Activated naive CD4-positive, alpha-beta T cell treated with anti-CD3 and anti-CD28 coated beads for 36 hours (primary cell): Measurements from ENCODE around the gene MEF2C. TPM values are rescaled to one million over a fixed set of nuclear protein-coding genes. Genes with fewer than 3 reads are reported as not detected.

Experiments
- CTCF ChIA-PET: fragments of 350-600 bp; sonication (Branson Sonifier 250); formaldehyde crosslinking; loops from one replicate; lab custom pipeline; 2021; ENCODE audit warnings: antibody characterized with exemption; lab: Charles Lee
- DNase-seq: peaks from one replicate; pipeline ENCODE4 v3.0.0-alpha.2; 2020
- H3K27ac Mint-ChIP-seq: one replicate; pipeline ENCODE4 v1.8.0; 2021; ENCODE audit warnings: mild to moderate bottlenecking, mixed read lengths
- H3K27me3 Mint-ChIP-seq: one replicate; pipeline ENCODE4 v1.8.0; 2021; ENCODE audit warnings: low read depth, mixed read lengths
- H3K36me3 Mint-ChIP-seq: one replicate; pipeline ENCODE4 v1.8.0; 2021; ENCODE audit warnings: low read depth, mixed read lengths
- H3K4me1 Mint-ChIP-seq: one replicate; pipeline ENCODE4 v1.8.0; 2021; ENCODE audit warnings: low read depth, mixed read lengths
- H3K4me3 Mint-ChIP-seq: one replicate; pipeline ENCODE4 v1.8.0; 2021; ENCODE audit warnings: mild to moderate bottlenecking, moderate library complexity, mixed read lengths
- H3K9me3 Mint-ChIP-seq: one replicate; pipeline ENCODE4 v1.8.0; 2021; ENCODE audit warnings: mixed read lengths
- intact Hi-C: fragments of 100-400 bp; cut with micrococcal nuclease; formaldehyde crosslinking; loops from one replicate; pipeline ENCODE4 v1.15.1; 2023
- total RNA-seq, 2 experiments: library from RNA; stranded (reverse); gene quantifications; one replicate each; pipeline ENCODE4 v1.2.3, GENCODE V29; 2021

The MEF2C gene
- total RNA-seq, 2 experiments from 2014 or later = not detected

DNA sequence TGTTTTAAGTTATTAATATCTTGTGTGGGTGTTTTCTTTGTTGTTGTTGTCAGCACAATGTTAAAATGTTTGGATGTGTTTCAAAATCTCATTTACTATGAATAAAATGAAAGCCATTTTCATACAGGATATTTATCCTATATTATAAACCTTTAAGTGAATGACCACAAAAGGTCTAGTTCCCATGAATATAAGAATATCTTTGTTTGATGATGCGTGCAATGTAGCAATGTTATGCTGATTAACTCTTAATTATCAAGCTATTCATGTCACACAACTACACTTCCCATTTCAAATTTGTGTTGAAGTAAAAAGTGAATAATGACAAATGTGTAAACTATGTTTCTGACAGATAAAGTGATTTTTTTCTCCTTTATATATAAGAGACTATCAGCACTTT lies 59.8 kb downstream of the MEF2C start:
- intact Hi-C loops = no loop called here
- H3K36me3 Mint-ChIP-seq = no peaks in the 10 kb centered on the region
- DNase-seq = no peak
- CTCF ChIA-PET = interaction anchor here (1.0 kb wide), 1 partner anchor 94 kb away, joined by 4 read pairs; no protein-coding TSS in a partner anchor
- H3K4me3 Mint-ChIP-seq = no peak overlapping the region
- H3K27ac Mint-ChIP-seq = no peak overlapping the region
- H3K9me3 Mint-ChIP-seq = no peaks in the 10 kb centered on the region
- peaks cover 20% of the 10 kb centered on the region for H3K27me3 Mint-ChIP-seq
- H3K4me1 Mint-ChIP-seq = peaks cover 24% of the 10 kb centered on the region

- intact Hi-C loops = no loop called here
- Mint-ChIP-seq H3K27ac (no peak overlapping the region), H3K4me1 (peaks cover 5% of the 10 kb centered on the region), H3K27me3 (peaks cover 21% of the 10 kb centered on the region), H3K4me3 (no peak overlapping the region), H3K9me3 (no peaks in the 10 kb centered on the region), H3K36me3 (no peaks in the 10 kb centered on the region)
- CTCF ChIA-PET = interaction anchor here (0.7 kb wide), 1 partner anchor 89 kb away, joined by 3 read pairs; no protein-coding TSS in a partner anchor
- DNase-seq = no peak
These were observed 61.8 kb downstream of the MEF2C start for GRCh38 chr5:88821161-88821560.

GRCh38 chr5:88820581-88820980 lies 62.4 kb downstream of the MEF2C start:
- peaks cover under 1% of the 10 kb centered on the region for H3K4me1 Mint-ChIP-seq
- no peaks in the 10 kb centered on the region for H3K9me3 Mint-ChIP-seq
- no peak overlapping the region for H3K4me3 Mint-ChIP-seq
- H3K27ac Mint-ChIP-seq = no peak overlapping the region
- DNase-seq = no peak
- no peaks in the 10 kb centered on the region for H3K36me3 Mint-ChIP-seq
- intact Hi-C loops = no loop called here
- peaks cover 19% of the 10 kb centered on the region for H3K27me3 Mint-ChIP-seq
- CTCF ChIA-PET = interaction anchor here (0.6 to 0.7 kb wide), 3 partner anchors 88 to 241 kb away, joined by 3 to 5 read pairs (median 3); no protein-coding TSS in a partner anchor

DNA sequence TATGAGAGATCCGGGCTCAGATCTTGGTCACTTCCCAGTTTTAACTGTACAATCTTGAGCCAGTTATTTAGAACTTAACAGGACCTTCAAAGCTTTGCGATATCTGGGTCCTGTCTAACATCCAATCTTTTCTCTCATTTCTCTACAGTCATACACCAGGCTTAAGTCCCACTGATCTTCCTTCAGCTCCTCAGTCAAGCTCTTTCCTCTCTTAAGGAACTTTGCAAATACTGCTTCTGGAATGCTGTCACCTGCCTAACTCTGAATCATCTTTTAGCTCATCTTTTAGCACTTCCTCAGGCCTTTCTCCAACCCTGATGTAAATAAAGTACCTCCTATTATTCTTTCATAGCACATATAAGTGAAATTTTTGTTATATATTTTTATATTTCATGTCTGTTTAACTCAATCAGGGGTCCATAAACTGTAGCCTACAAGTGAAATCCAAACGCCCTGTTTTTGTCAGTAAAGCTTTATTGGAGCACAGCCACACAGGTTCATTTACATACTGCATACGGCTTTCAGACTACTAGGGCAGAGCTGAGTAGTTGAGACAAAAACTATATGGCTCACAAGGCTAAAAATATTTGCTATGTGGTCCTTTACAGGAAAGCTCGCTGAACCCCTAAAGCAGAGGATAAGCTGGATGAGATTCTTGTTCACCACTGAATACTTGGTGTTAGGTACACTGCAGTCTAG lies 63.5 kb downstream of the MEF2C start:
- H3K9me3 Mint-ChIP-seq = no peaks in the 10 kb centered on the region
- CTCF ChIA-PET = interaction anchor here (0.6 to 1.3 kb wide), 3 partner anchors 80 to 375 kb away, joined by 3 to 5 read pairs (median 3); no protein-coding TSS in a partner anchor
- H3K27ac Mint-ChIP-seq = no peak overlapping the region
- no peaks in the 10 kb centered on the region for H3K4me1 Mint-ChIP-seq
- DNase-seq = no peak
- peaks cover 15% of the 10 kb centered on the region for H3K27me3 Mint-ChIP-seq
- H3K4me3 Mint-ChIP-seq = no peak overlapping the region
- H3K36me3 Mint-ChIP-seq = no peaks in the 10 kb centered on the region
- intact Hi-C loops = no loop called here

DNA sequence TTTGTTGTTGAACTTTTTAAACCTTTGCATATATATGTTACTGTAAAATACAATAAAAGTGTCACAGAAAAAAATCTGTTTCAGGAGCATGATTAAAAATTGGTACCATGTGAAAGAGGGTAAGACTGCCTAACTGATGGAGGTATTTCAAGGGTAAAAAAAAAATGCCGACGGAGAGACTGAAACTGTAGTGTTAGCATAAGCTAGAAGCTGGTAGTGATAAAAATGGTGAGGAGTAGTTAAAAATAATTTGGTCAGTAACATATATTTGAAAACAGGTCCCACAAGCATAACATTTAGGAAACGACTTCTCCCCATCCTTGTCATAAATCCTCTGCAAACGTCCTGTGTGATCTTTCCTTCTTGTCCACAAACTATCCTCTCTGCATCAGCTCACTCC lies 64.7 kb downstream of the MEF2C start:
- peaks cover 13% of the 10 kb centered on the region for H3K27me3 Mint-ChIP-seq
- H3K36me3 Mint-ChIP-seq = no peaks in the 10 kb centered on the region
- no peak overlapping the region for H3K4me3 Mint-ChIP-seq
- intact Hi-C loops = no loop called here
- no peak overlapping the region for H3K27ac Mint-ChIP-seq
- no peaks in the 10 kb centered on the region for H3K4me1 Mint-ChIP-seq
- no peaks in the 10 kb centered on the region for H3K9me3 Mint-ChIP-seq
- DNase-seq = no peak
- CTCF ChIA-PET = interaction anchor here (1.2 to 1.3 kb wide), 2 partner anchors 78 to 91 kb away, joined by 3 to 5 read pairs; no protein-coding TSS in a partner anchor

DNA sequence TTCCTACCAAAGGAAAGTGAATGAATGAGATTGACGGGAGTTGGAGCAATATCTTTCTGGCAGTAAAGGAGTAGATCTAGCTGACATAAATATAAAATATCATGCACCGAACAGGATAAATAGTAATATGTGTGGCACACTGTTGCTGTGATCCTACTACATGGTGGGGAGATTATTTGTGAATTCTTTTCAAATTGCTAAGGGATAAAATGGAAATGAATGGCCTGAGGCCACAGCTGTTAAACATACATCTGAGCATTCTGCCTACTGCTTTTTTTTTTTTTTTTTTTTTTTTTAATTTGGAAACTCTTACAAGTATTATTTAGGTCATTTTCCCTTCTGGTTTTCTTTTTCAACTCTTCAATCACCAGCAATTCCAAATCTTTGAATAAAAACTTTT lies 66.8 kb downstream of the MEF2C start:
- Mint-ChIP-seq H3K4me3 (no peak overlapping the region), H3K9me3 (no peaks in the 10 kb centered on the region), H3K36me3 (no peaks in the 10 kb centered on the region), H3K27ac (no peak overlapping the region), H3K4me1 (no peaks in the 10 kb centered on the region), H3K27me3 (peaks cover 18% of the 10 kb centered on the region)
- CTCF ChIA-PET = no interaction called here
- intact Hi-C loops = no loop called here
- DNase-seq = no peak

- H3K36me3 Mint-ChIP-seq = no peaks in the 10 kb centered on the region
- H3K27ac Mint-ChIP-seq = no peak overlapping the region
- CTCF ChIA-PET = no interaction called here
- H3K4me1 Mint-ChIP-seq = no peaks in the 10 kb centered on the region
- intact Hi-C loops = no loop called here
- peaks cover 18% of the 10 kb centered on the region for H3K27me3 Mint-ChIP-seq
- no peaks in the 10 kb centered on the region for H3K9me3 Mint-ChIP-seq
- DNase-seq = no peak
- no peak overlapping the region for H3K4me3 Mint-ChIP-seq
These were observed 67.8 kb downstream of the MEF2C start for GRCh38 chr5:88815050-88815789.

DNA sequence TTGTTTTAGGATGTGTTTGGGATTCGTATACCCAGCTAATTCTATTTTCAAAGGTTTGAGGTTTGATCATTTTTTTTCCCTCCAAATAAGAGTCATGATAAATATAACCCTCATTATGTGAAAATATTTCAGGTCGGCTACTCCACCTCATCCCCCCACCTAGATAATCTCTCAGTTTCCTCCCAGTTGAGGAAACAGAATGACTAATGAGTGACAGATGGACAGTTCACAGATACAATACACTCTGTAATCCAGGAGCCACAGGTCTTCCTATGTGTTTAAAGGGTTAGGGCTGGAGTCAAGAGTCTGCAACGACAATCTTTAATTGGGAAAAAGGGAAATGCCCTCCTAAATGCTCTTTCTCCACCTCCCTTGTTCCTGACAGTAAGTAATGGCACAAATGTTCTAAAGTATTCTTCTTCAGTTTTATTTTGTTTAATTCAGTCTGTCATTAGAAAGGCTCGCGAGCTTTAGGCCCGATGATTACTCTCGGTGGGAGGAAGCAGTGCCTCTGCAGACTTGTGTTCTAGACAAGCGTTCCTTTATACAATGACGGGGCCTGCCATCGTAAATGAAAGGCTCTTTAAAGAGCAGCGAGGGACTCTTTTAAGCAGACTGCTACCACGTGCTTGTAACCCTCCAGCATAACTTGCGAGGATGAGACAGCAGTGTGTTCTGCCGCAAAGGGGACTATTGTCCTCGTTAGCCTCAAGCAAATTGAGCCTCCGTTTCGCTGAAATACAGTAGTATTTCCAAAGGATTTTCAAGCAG lies 69.0 kb downstream of the MEF2C start:
- CTCF ChIA-PET = no interaction called here
- DNase-seq = no peak
- Mint-ChIP-seq H3K4me3 (no peak overlapping the region), H3K27me3 (peaks cover 17% of the 10 kb centered on the region), H3K4me1 (no peaks in the 10 kb centered on the region), H3K36me3 (no peaks in the 10 kb centered on the region), H3K9me3 (no peaks in the 10 kb centered on the region), H3K27ac (no peak overlapping the region)
- intact Hi-C loops = no loop called here

GRCh38 chr5:88813244-88813643 lies 69.7 kb downstream of the MEF2C start:
- Mint-ChIP-seq H3K9me3 (no peaks in the 10 kb centered on the region), H3K4me1 (no peaks in the 10 kb centered on the region), H3K27me3 (peaks cover 14% of the 10 kb centered on the region), H3K27ac (no peak overlapping the region), H3K4me3 (no peak overlapping the region), H3K36me3 (no peaks in the 10 kb centered on the region)
- intact Hi-C loops = no loop called here
- CTCF ChIA-PET = no interaction called here
- DNase-seq = no peak

DNA sequence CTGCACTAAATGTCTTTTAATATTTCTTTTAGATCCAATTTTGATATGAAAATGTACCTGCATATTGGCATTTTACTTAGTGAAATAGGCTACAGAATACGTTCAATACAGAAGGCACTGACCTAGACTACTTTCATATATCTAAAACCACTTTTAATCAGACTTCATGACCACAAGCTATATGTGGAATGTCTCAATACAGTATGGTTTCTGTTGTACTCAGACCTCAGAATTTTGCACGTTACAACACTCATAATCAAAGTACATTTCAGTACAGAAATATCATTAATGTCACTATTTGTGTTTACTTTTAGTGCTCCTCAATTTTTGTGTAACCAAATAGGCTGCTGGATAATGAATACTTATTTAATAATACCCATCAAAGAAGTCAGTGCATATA lies 74.8 kb downstream of the MEF2C start:
- Mint-ChIP-seq H3K4me1 (no peaks in the 10 kb centered on the region), H3K4me3 (no peak overlapping the region), H3K9me3 (no peaks in the 10 kb centered on the region), H3K27me3 (peaks cover 22% of the 10 kb centered on the region), H3K36me3 (no peaks in the 10 kb centered on the region), H3K27ac (no peak overlapping the region)
- DNase-seq = no peak
- intact Hi-C loops = no loop called here
- CTCF ChIA-PET = no interaction called here

- Mint-ChIP-seq H3K4me3 (no peak overlapping the region), H3K4me1 (no peaks in the 10 kb centered on the region), H3K36me3 (no peaks in the 10 kb centered on the region), H3K27ac (no peak overlapping the region), H3K9me3 (no peaks in the 10 kb centered on the region), H3K27me3 (peaks cover 21% of the 10 kb centered on the region)
- intact Hi-C loops = no loop called here
- CTCF ChIA-PET = interaction anchor here (0.6 to 0.7 kb wide), 2 partner anchors 21 to 33 kb away, joined by 3 to 4 read pairs; no protein-coding TSS in a partner anchor
- DNase-seq = no peak
These were observed 75.7 kb downstream of the MEF2C start for GRCh38 chr5:88807327-88807726.

DNA sequence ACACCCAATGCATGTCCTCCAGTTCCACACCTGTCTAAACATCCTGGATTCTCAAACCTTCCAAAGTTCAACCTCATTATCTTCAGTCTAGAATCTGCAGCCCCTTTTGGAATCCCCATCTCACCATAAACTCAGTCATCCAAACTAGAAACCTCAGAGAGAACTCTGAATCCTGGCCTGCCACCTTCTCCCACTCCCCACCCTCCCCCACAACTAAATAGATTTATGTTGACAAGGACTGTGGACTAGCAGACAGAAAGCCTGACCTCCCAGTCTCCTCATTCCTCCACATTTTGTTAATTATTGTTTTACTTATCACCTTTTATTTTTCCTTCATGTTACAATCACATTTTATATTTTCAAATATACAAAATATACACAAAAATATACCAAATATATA lies 76.6 kb downstream of the MEF2C start:
- Mint-ChIP-seq H3K4me3 (no peak overlapping the region), H3K27me3 (peaks cover 20% of the 10 kb centered on the region), H3K36me3 (no peaks in the 10 kb centered on the region), H3K9me3 (no peaks in the 10 kb centered on the region), H3K4me1 (no peaks in the 10 kb centered on the region), H3K27ac (no peak overlapping the region)
- CTCF ChIA-PET = no interaction called here
- DNase-seq = no peak
- intact Hi-C loops = no loop called here
